GM21529 (cell line): Measurements from ENCODE around the gene ZER1.
A peak's percentile ranks its signal among the peaks of the same experiment; 100 is the strongest.
"Not testable (repeated sequence)": the region's sequence is repeated elsewhere in the genome, so short reads cannot be mapped to it uniquely, and the experiment has no call there.

Experiments used
- ATAC-seq: cut with Tn5 transposase; IDR thresholded peaks from one replicate; pipeline ENCODE4 v1.9.1; 2021; ENCODE audit not compliant: unreplicated experiment

ZER1 gene

GRCh38 chr9:128788445-128788844 is 16.7 kb upstream of the ZER1 start:
- ATAC-seq, result no peak

- ATAC-seq, result no peak
Measured at GRCh38 chr9:128787659-128788058, 15.9 kb upstream of the ZER1 start.

- peak; percentile 84 for ATAC-seq
Measured at GRCh38 chr9:128786681-128787601, 15.2 kb upstream of the ZER1 start, which contains the start of gene TBC1D13. Gene TBC1D13 (plus strand): TSS chr9:128787253. CDS start chr9:128787354, 101 bp downstream.

- ATAC-seq, result no peak
Measured at GRCh38 chr9:128785427-128785826, 13.7 kb upstream of the ZER1 start.

GRCh38 chr9:128782669-128783068 is 10.9 kb upstream of the ZER1 start:
- no peak for ATAC-seq

GRCh38 chr9:128781187-128782070 is 9.7 kb upstream of the ZER1 start:
- ATAC-seq, result no peak

GRCh38 chr9:128780093-128780492 is 8.4 kb upstream of the ZER1 start:
- not testable (repeated sequence) for ATAC-seq

GRCh38 chr9:128774804-128775203 is 3.1 kb upstream of the ZER1 start:
- ATAC-seq, result no peak

GRCh38 chr9:128773049-128773448 is 1.3 kb upstream of the ZER1 start:
- ATAC-seq, result no peak

- ATAC-seq, result peak; percentile 20
Measured at GRCh38 chr9:128771094-128771721, 519 bp downstream of the ZER1 start.

- ATAC-seq, result no peak
Measured at GRCh38 chr9:128770286-128771030, 1.3 kb downstream of the ZER1 start.

- ATAC-seq, result no peak
Measured at GRCh38 chr9:128768606-128769005, 3.1 kb downstream of the ZER1 start.

GRCh38 chr9:128765499-128765898 is 6.2 kb downstream of the ZER1 start:
- ATAC-seq, result no peak

- ATAC-seq, result no peak
Measured at GRCh38 chr9:128764361-128764760, 7.4 kb downstream of the ZER1 start.

- no peak for ATAC-seq
Measured at GRCh38 chr9:128762671-128763449, 8.9 kb downstream of the ZER1 start.

GRCh38 chr9:128757602-128758001 is 14.1 kb downstream of the ZER1 start:
- no peak for ATAC-seq

- no peak for ATAC-seq
Measured at GRCh38 chr9:128753627-128754026, 18.1 kb downstream of the ZER1 start.

- ATAC-seq, result no peak
Measured at GRCh38 chr9:128750926-128751595, 20.7 kb downstream of the ZER1 start.

- ATAC-seq, result no peak
Measured at GRCh38 chr9:128747241-128747640, 24.5 kb downstream of the ZER1 start.
